PC-3 (cell line): ENCODE data around the gene SIPA1L3. TPM values are rescaled to one million over a fixed set of nuclear protein-coding genes. Genes with fewer than 3 reads are reported as not detected.

Source experiments
- ATAC-seq: fragments of 200-7000 bp; cut with Tn5 transposase; 2 replicates; pipeline ENCODE4 v1.9.1; 2020; ENCODE audit warnings: mild to moderate bottlenecking, moderate library complexity
- BruUV-seq: library from RNA; stranded (reverse); fragments of 400-500 nt; replicated peaks from 2 replicates; lab custom pipeline; 2021; lab: Mats Ljungman, UMichigan
- CTCF ChIA-PET: fragments of 300-600 bp; sonication (Branson Sonifier 250); formaldehyde crosslinking; loops from one replicate; lab custom pipeline; 2022; ENCODE audit warnings: antibody characterized with exemption; lab: Charles Lee
- POLR2A ChIA-PET: fragments of 300-600 bp; sonication (Branson Sonifier 250); formaldehyde crosslinking; loops from one replicate; lab custom pipeline; 2022; ENCODE audit warnings: antibody characterized with exemption; ENCODE audit not compliant: unreplicated experiment; lab: Charles Lee
- DNase-seq: peaks from one replicate; pipeline ENCODE4 v3.0.0-alpha.2; 2015
- H2AFZ ChIP-seq: fragments of 300-600 bp; sonication (generic); 2 replicates; pipeline ENCODE4 v1.6.0; 2016; ENCODE audit warnings: antibody characterized with exemption, low read length
- H3F3A ChIP-seq: fragments of 300-600 bp; sonication (generic); one replicate; pipeline ENCODE4 v1.6.0; 2017; ENCODE audit warnings: antibody characterized with exemption, low read length, control low read depth, mild to moderate bottlenecking; ENCODE audit not compliant: unreplicated experiment
- H3K27ac ChIP-seq: fragments of 300-600 bp; sonication (generic); 2 replicates; pipeline ENCODE4 v1.5.1; 2016; ENCODE audit warnings: mild to moderate bottlenecking, low read length
- H3K27me3 ChIP-seq: fragments of 300-600 bp; sonication (generic); 2 replicates; pipeline ENCODE4 v1.6.1; 2016; ENCODE audit warnings: low read length, mixed read lengths
- H3K36me3 ChIP-seq: fragments of 300-600 bp; sonication (generic); 2 replicates; pipeline ENCODE4 v1.6.1; 2016; ENCODE audit warnings: low read depth, mixed run types, low read length, mixed read lengths
- H3K4me1 ChIP-seq: fragments of 300-600 bp; sonication (generic); 2 replicates; pipeline ENCODE4 v1.5.1; 2016; ENCODE audit warnings: low read length; ENCODE audit not compliant: insufficient read depth
- H3K4me2 ChIP-seq: fragments of 300-600 bp; sonication (generic); 2 replicates; pipeline ENCODE4 v1.6.0; 2016; ENCODE audit warnings: low read length
- H3K4me3 ChIP-seq: fragments of 300-600 bp; sonication (generic); 2 replicates; pipeline ENCODE4 v1.5.1; 2016; ENCODE audit warnings: mild to moderate bottlenecking, low read length, mixed read lengths
- H3K79me2 ChIP-seq: fragments of 300-600 bp; sonication (generic); 2 replicates; pipeline ENCODE4 v1.6.1; 2017; ENCODE audit warnings: low read length, mixed read lengths
- H3K9ac ChIP-seq: fragments of 300-600 bp; sonication (generic); 2 replicates; pipeline ENCODE4 v1.6.0; 2016; ENCODE audit warnings: mild to moderate bottlenecking, low read length
- H3K9me2 ChIP-seq: fragments of 300-600 bp; sonication (generic); replicated peaks from 2 replicates; pipeline ENCODE4 v1.6.1; 2016; ENCODE audit warnings: mixed run types, low read length, mixed read lengths
- H3K9me3 ChIP-seq: fragments of 300-600 bp; sonication (generic); 2 replicates; pipeline ENCODE4 v1.6.1; 2016; ENCODE audit warnings: low read length, mixed read lengths
- H4K20me1 ChIP-seq: fragments of 300-600 bp; sonication (generic); 2 replicates; pipeline ENCODE4 v1.6.1; 2016; ENCODE audit warnings: low read length, mixed read lengths
- CTCF ChIP-seq: fragments of 300-600 bp; sonication (generic); conservative IDR thresholded peaks from 2 replicates; pipeline ENCODE4 v1.5.1; 2017; ENCODE audit warnings: antibody characterized with exemption, low read depth, mild to moderate bottlenecking, low read length
- EZH2 ChIP-seq: fragments of 300-600 bp; sonication (generic); IDR thresholded peaks from one replicate; pipeline ENCODE4 v1.6.1; 2017; ENCODE audit warnings: antibody characterized with exemption, mild to moderate bottlenecking, low read length; ENCODE audit not compliant: unreplicated experiment
- EZH2phosphoT487 ChIP-seq: fragments of 300-600 bp; sonication (generic); IDR thresholded peaks from 2 replicates; pipeline ENCODE4 v1.6.1; 2018; ENCODE audit warnings: mild to moderate bottlenecking, antibody characterized with exemption, low read length, borderline replicate concordance
- intact Hi-C: fragments of 100-400 bp; cut with micrococcal nuclease; formaldehyde crosslinking; loops from 2 replicates; pipeline ENCODE4 v1.9.0; 2023
- total RNA-seq: library from RNA; depleted of rRNA; stranded (reverse); fragments of >200 nt; gene quantifications from 2 replicates; pipeline ENCODE4 v1.2.3, GENCODE V29; 2014

Gene SIPA1L3
- total RNA-seq, 1 experiment from 2014 or later = 38.7 TPM

GRCh38 chr19:37903096-37903495 is 3.9 kb upstream of the SIPA1L3 start:
- Histone ChIP-seq H3K9me3 (no peaks in the 10 kb centered on the region), H3K79me2 (peaks cover 11% of the 10 kb centered on the region), H4K20me1 (no peaks in the 10 kb centered on the region), H3K9ac (no peak overlapping the region), H3K27me3 (no peaks in the 10 kb centered on the region), H3K4me3 (no peak overlapping the region), H3K4me2 (no peak overlapping the region), H3K27ac (no peak overlapping the region), H2AFZ (no peak overlapping the region), H3F3A (no peaks in the 10 kb centered on the region), H3K4me1 (peaks cover 8% of the 10 kb centered on the region), H3K9me2 (no peaks in the 10 kb centered on the region), H3K36me3 (no peaks in the 10 kb centered on the region)
- no TSS peak for BruUV-seq
- DNase-seq (no peak), ATAC-seq (no peak)
- ChIA-PET POLR2A (no interaction called here), CTCF (interaction anchor here (0.6 to 1.2 kb wide), 4 partner anchors 102 to 332 kb away, joined by 3 to 8 read pairs (median 5); no protein-coding TSS in a partner anchor)
- TF ChIP-seq EZH2phosphoT487 (no peak), EZH2 (no peak), CTCF (no peak)
- intact Hi-C loops = no loop called here

GRCh38 chr19:37905946-37906868 is 801 bp upstream of the SIPA1L3 start, which contains the start of gene WDR87:
Gene WDR87 (minus strand): TSS chr19:37906594. CDS start chr19:37898239, 8,355 bp downstream.
- Histone ChIP-seq H3K9ac (peak within 1 kb of the TSS; percentile 87), H3K9me3 (no peaks in the 10 kb centered on the region), H3K4me1 (peaks cover 21% of the 10 kb centered on the region), H3F3A (no peaks in the 10 kb centered on the region), H3K9me2 (no peaks in the 10 kb centered on the region), H3K27me3 (no peaks in the 10 kb centered on the region), H3K4me2 (peak within 1 kb of the TSS; percentile 88), H3K27ac (peak within 1 kb of the TSS; percentile 67), H3K4me3 (peak within 1 kb of the TSS; percentile 95), H4K20me1 (no peaks in the 10 kb centered on the region), H3K36me3 (no peaks in the 10 kb centered on the region), H3K79me2 (peaks cover 42% of the 10 kb centered on the region), H2AFZ (peak within 1 kb of the TSS; percentile 99)
- ChIA-PET POLR2A (interaction anchor here (0.5 to 1.2 kb wide), 3 partner anchors 26 to 337 kb away, joined by 5 to 11 read pairs (median 5); no protein-coding TSS in a partner anchor), CTCF (interaction anchor here (0.6 kb wide), 1 partner anchor 55 kb away, joined by 8 read pairs; no protein-coding TSS in a partner anchor)
- TSS peak; percentile 73 for BruUV-seq
- DNase-seq (peak; percentile 49), ATAC-seq (peak; percentile 21; the same call in 1 of the 2 replicates)
- intact Hi-C loops = loop anchor here (2.0 kb wide), 2 partner anchors 27 to 93 kb away; no protein-coding TSS in a partner anchor
- TF ChIP-seq EZH2phosphoT487 (no peak), CTCF (no peak), EZH2 (no peak)
